Activated naive CD4-positive, alpha-beta T cell treated with Interleukin-2 at 50 U/mL for 16 hours (primary cell): ENCODE data around the gene KCP.

ENCODE experiments used
- DNase-seq: peaks from one replicate; pipeline ENCODE4 v3.0.0-alpha.2; 2020

Gene KCP

GRCh38 chr7:128837521-128837921 lies 73.0 kb downstream of the KCP start:
- no peak for DNase-seq

GRCh38 chr7:128836729-128837348 lies 73.7 kb downstream of the KCP start:
- no peak for DNase-seq

GRCh38 chr7:128835790-128836641 lies 74.5 kb downstream of the KCP start:
- DNase-seq: no peak

GRCh38 chr7:128835231-128835751 lies 75.2 kb downstream of the KCP start:
- no peak for DNase-seq

- no peak for DNase-seq
Measured at GRCh38 chr7:128833946-128834325, 76.6 kb downstream of the KCP start.

GRCh38 chr7:128833148-128833945 lies 77.2 kb downstream of the KCP start:
- no peak for DNase-seq

GRCh38 chr7:128832880-128833147 lies 77.7 kb downstream of the KCP start:
- DNase-seq: no peak

- DNase-seq: no peak
Measured at GRCh38 chr7:128831994-128832879, 78.3 kb downstream of the KCP start.

GRCh38 chr7:128831178-128831993 lies 79.1 kb downstream of the KCP start:
- no peak for DNase-seq

GRCh38 chr7:128830231-128831177 lies 80.0 kb downstream of the KCP start, which contains the start of gene FLNC:
Gene FLNC, plus strand, starts transcription at chr7:128830406. Its CDS starts 232 bp downstream, at chr7:128830638.
- DNase-seq: peak; percentile 46

- no peak for DNase-seq
Measured at GRCh38 chr7:128829391-128830166, 80.9 kb downstream of the KCP start.

GRCh38 chr7:128827971-128828711 lies 82.4 kb downstream of the KCP start:
- no peak for DNase-seq

GRCh38 chr7:128827248-128827958 lies 83.1 kb downstream of the KCP start:
- no peak for DNase-seq

- no peak for DNase-seq
Measured at GRCh38 chr7:128826916-128827247, 83.6 kb downstream of the KCP start.
